ENCODE data around the gene LTBR. TPM values are rescaled to one million over a fixed set of nuclear protein-coding genes. Genes with fewer than 3 reads are reported as not detected.
A peak's percentile ranks its signal among the peaks of the same experiment; 100 is the strongest.

Gene LTBR
- total RNA-seq, 1 donor from 2014 or later, result 1.7 TPM

GRCh38 chr12:6345319-6346091 lies 38.5 kb upstream of the LTBR start:
- DNase-seq (ENCODE audit: low read depth, low spot score), result no peak
- Mint-ChIP-seq H3K9me3 (no peaks in the 10 kb centered on the region), H3K27ac (ENCODE audit: unreplicated experiment) (no peak overlapping the region), H3K4me1 (peaks cover 25% of the 10 kb centered on the region), H3K36me3 (ENCODE audit: low read depth) (no peaks in the 10 kb centered on the region), H3K4me3 (peak overlapping the region; percentile 6), H3K27me3 (ENCODE audit: low read depth) (no peaks in the 10 kb centered on the region)
- TF ChIP-seq, protein P1, sequence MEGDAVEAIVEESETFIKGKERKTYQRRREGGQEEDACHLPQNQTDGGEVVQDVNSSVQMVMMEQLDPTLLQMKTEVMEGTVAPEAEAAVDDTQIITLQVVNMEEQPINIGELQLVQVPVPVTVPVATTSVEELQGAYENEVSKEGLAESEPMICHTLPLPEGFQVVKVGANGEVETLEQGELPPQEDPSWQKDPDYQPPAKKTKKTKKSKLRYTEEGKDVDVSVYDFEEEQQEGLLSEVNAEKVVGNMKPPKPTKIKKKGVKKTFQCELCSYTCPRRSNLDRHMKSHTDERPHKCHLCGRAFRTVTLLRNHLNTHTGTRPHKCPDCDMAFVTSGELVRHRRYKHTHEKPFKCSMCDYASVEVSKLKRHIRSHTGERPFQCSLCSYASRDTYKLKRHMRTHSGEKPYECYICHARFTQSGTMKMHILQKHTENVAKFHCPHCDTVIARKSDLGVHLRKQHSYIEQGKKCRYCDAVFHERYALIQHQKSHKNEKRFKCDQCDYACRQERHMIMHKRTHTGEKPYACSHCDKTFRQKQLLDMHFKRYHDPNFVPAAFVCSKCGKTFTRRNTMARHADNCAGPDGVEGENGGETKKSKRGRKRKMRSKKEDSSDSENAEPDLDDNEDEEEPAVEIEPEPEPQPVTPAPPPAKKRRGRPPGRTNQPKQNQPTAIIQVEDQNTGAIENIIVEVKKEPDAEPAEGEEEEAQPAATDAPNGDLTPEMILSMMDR (conservative IDR thresholded peaks at IDR 0.05), result no peak

DNA sequence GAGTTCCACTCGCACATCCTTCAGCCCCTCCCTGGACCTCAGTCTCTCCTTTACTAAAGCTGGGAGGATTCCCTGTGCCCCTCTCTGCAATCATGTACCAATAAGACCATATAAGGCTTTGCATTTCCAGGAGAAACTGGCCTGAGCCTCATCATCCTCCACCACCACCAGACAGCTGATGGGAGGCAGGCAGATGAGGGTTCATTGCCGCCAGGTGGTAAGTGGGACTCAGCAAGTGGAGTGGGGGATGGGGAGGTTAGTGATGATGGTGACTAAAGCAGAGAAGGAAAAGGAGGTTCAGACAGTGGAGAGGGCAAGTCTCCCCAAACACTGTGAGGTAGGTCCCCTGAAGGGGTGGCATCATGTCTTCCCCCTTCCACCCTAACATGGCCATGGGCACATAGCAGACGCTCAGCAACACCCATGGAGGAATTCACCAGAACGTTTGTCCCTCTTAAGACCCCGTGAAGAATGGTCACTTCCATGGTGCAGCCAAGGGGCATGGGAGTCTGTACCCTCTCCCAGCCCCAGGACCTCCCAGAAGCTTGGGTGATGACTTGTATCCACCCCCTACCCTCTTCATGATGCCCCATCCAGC lies 37.6 kb upstream of the LTBR start:
- no peaks in the 10 kb centered on the region for H3K9me3 Mint-ChIP-seq
- no peak overlapping the region for H3K27ac Mint-ChIP-seq (ENCODE audit: unreplicated experiment)
- no peaks in the 10 kb centered on the region for H3K27me3 Mint-ChIP-seq (ENCODE audit: low read depth)
- no peak overlapping the region for H3K4me3 Mint-ChIP-seq
- peaks cover 22% of the 10 kb centered on the region for H3K4me1 Mint-ChIP-seq
- no peak for DNase-seq (ENCODE audit: low read depth, low spot score)
- TF ChIP-seq, protein P1 (conservative IDR thresholded peaks at IDR 0.05), result no peak
- no peaks in the 10 kb centered on the region for H3K36me3 Mint-ChIP-seq (ENCODE audit: low read depth)

DNA sequence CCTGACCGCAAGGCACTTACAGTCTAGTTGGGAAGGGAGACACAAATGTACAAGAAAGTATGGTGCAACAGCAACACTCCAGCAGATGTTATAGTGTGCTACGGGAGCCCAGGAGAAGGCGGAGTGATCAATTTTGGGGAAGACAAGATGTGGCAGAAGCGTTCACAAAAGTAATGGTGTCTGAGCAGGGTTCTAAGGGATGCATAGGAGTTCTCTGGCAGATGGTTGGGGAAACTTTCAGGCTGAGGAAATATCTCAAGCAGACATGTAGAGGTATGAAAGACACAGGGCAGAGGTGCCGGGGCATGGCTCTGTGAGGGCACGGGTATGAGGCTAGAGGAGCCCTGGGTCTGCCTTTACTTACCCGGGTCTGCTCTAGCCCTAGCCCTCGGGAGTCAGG lies 37.0 kb upstream of the LTBR start:
- no peaks in the 10 kb centered on the region for H3K36me3 Mint-ChIP-seq (ENCODE audit: low read depth)
- no peaks in the 10 kb centered on the region for H3K27me3 Mint-ChIP-seq (ENCODE audit: low read depth)
- DNase-seq (ENCODE audit: low read depth, low spot score), result no peak

DNA sequence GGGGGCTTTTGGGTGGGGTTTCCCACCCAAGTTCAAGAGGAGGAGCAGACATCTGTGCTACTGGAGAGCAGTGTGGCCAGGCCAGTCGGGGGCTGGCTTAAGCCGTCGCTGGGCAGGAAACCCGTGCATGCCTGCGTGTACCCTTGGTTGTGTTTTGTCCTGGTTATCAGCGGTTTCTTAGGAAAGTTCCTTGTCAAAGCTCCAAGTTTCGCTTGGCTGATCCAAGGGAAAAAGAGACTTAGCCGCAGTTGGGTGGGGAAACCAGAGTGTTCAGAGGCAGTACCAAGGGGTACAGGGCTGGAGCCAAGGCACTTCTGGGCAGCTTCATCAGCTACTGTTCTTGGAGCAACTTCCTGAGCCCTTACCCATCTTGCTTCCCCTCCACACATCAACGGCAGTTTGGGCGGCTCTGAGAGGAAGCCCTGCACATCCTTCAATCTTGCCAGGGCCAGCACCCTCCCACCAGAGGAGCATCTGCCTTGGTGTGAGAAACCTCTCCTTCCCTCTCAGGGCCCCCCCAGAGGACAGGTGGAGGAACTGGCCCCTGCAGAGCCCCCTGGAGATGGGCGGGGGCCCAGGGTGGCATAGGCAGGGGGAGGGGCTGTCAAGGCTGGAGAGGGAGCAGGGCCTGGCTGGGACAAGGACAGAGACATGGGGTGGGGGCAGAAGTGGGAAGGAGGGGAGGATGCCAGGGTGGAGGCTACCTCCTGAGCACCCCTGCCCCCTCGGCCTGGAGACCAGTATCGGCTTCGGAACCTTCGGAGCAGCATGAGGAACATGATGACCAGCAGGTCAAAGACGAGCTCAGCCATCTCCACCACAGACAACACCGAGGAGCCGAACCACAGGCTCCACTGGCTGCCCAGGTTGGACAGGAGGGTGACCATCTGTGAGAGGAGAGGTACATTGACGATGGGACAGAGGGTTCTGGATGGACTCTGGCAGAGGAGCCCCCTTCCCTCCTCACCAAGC lies 36.3 kb upstream of the LTBR start:
- H3K4me1 Mint-ChIP-seq, result peaks cover 11% of the 10 kb centered on the region
- DNase-seq (ENCODE audit: low read depth, low spot score), result no peak

More for the DNA sequence above, 37.0 kb upstream of the LTBR start:
- TF ChIP-seq, protein P1 (conservative IDR thresholded peaks at IDR 0.05), result no peak
- no peak overlapping the region for H3K4me3 Mint-ChIP-seq
- no peaks in the 10 kb centered on the region for H3K9me3 Mint-ChIP-seq
- H3K27ac Mint-ChIP-seq (ENCODE audit: unreplicated experiment), result no peak overlapping the region
- peaks cover 18% of the 10 kb centered on the region for H3K4me1 Mint-ChIP-seq

GRCh38 chr12:6351622-6352021 lies 32.3 kb upstream of the LTBR start:
- H3K27me3 Mint-ChIP-seq (ENCODE audit: low read depth), result no peaks in the 10 kb centered on the region
- no peaks in the 10 kb centered on the region for H3K4me1 Mint-ChIP-seq
- no peaks in the 10 kb centered on the region for H3K36me3 Mint-ChIP-seq (ENCODE audit: low read depth)
- H3K27ac Mint-ChIP-seq (ENCODE audit: unreplicated experiment), result no peak overlapping the region
- no peaks in the 10 kb centered on the region for H3K9me3 Mint-ChIP-seq
- DNase-seq (ENCODE audit: low read depth, low spot score), result no peak
- TF ChIP-seq, protein P1 (conservative IDR thresholded peaks at IDR 0.05), result no peak
- H3K4me3 Mint-ChIP-seq, result no peak overlapping the region

More for the DNA sequence above, 36.3 kb upstream of the LTBR start:
- H3K27ac Mint-ChIP-seq (ENCODE audit: unreplicated experiment), result no peak overlapping the region
- TF ChIP-seq, protein P1 (conservative IDR thresholded peaks at IDR 0.05), result no peak
- H3K27me3 Mint-ChIP-seq (ENCODE audit: low read depth), result no peaks in the 10 kb centered on the region
- H3K9me3 Mint-ChIP-seq, result no peaks in the 10 kb centered on the region
- no peak overlapping the region for H3K4me3 Mint-ChIP-seq
- H3K36me3 Mint-ChIP-seq (ENCODE audit: low read depth), result no peaks in the 10 kb centered on the region
